ENCODE measurements around the gene SP1. TPM values are rescaled to one million over a fixed set of nuclear protein-coding genes. Genes with fewer than 3 reads are reported as not detected.
"Not testable (repeated sequence)": the region's sequence is repeated elsewhere in the genome, so short reads cannot be mapped to it uniquely, and the experiment has no call there.

The SP1 gene
- total RNA-seq, 4 donors from 2014 or later, result 58.2 to 78.4 (median 62.0) TPM

DNA sequence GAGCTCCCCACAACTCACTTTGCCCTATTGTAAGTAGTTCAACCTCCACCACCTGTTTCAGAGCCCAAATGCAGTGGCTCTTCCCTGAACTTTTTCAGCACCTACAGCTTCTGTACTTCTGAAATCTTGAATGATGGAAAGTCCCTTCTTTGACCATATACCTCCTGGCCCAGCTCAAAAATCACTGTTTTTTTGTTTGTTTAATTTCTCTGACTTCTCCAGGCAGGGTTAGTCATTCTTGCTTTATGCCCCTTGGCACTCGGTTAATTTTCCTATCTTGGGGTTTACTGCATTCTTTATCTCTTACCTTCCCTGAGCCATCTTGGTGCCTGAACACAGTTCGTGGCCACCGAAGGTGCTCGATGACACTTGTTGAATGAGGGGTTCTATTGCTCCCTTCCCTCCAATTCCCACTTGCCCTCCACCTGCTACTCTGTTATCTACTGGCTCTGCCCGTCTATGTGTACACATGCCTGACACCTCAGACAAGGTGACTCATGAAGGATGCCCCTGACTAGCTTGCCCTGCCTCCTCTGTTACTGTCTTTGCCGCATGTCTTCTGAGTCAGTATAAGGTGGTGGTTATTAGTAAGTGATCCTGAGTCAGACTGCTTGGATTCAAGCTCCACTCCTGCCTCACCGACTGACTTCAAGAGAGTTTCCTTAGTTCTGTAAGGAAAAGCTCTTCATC lies 48.1 kb downstream of the SP1 start:
- intact Hi-C loops (cut with DNase I), result no loop called here
- H3K27me3 ChIP-seq, result no peaks in the 10 kb centered on the region
- no peak for DNase-seq
- H3K27ac ChIP-seq, result no peak overlapping the region
- TF ChIP-seq, protein P1, sequence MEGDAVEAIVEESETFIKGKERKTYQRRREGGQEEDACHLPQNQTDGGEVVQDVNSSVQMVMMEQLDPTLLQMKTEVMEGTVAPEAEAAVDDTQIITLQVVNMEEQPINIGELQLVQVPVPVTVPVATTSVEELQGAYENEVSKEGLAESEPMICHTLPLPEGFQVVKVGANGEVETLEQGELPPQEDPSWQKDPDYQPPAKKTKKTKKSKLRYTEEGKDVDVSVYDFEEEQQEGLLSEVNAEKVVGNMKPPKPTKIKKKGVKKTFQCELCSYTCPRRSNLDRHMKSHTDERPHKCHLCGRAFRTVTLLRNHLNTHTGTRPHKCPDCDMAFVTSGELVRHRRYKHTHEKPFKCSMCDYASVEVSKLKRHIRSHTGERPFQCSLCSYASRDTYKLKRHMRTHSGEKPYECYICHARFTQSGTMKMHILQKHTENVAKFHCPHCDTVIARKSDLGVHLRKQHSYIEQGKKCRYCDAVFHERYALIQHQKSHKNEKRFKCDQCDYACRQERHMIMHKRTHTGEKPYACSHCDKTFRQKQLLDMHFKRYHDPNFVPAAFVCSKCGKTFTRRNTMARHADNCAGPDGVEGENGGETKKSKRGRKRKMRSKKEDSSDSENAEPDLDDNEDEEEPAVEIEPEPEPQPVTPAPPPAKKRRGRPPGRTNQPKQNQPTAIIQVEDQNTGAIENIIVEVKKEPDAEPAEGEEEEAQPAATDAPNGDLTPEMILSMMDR (IDR thresholded peaks at IDR 0.05), result no peak
- TF ChIP-seq POLR2A (IDR thresholded peaks at IDR 0.05), result no peak
- no peak overlapping the region for H3K4me3 ChIP-seq
- H3K36me3 ChIP-seq, result no peaks in the 10 kb centered on the region
- peaks cover 0 to 12% (median 0%) of the 10 kb centered on the region in 3 donors for H3K4me1 ChIP-seq
- no peaks in the 10 kb centered on the region for H3K9me3 ChIP-seq
- WGBS, 2 donors, result 52 to 54% methylated on average over 7 of the region's 7 CpGs

DNA sequence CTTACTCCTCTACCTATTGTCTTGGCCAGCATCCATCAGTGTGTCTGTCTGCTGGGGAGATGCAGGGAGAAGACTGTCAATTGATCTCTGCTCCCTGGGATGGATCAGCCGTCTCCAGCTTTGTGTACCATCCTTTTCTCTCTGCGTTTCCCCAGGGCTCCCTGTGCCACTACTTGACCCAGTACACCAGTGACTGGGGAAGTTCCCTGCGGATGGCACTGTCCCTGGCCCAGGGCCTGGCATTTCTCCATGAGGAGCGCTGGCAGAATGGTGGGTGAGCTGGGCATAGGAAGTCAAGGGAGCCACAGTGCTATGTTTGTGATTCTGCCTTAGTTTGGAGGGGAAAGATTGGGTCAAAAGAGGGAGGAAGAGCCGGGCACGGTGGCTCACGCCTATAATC lies 48.8 kb downstream of the SP1 start:
- intact Hi-C loops (cut with DNase I), result no loop called here
- H3K9me3 ChIP-seq, result no peaks in the 10 kb centered on the region
- H3K36me3 ChIP-seq, result no peaks in the 10 kb centered on the region
- no peaks in the 10 kb centered on the region for H3K27me3 ChIP-seq
- no peak for TF ChIP-seq POLR2A (IDR thresholded peaks at IDR 0.05)
- TF ChIP-seq, protein P1 (IDR thresholded peaks at IDR 0.05), result no peak
- WGBS, 2 donors, result 75 to 87% methylated on average over 5 to 6 of the region's 7 CpGs
- no peak for DNase-seq
- H3K4me1 ChIP-seq, result peaks cover 0 to 12% (median 0%) of the 10 kb centered on the region in 3 donors
- no peak overlapping the region for H3K4me3 ChIP-seq
- no peak overlapping the region for H3K27ac ChIP-seq

DNA sequence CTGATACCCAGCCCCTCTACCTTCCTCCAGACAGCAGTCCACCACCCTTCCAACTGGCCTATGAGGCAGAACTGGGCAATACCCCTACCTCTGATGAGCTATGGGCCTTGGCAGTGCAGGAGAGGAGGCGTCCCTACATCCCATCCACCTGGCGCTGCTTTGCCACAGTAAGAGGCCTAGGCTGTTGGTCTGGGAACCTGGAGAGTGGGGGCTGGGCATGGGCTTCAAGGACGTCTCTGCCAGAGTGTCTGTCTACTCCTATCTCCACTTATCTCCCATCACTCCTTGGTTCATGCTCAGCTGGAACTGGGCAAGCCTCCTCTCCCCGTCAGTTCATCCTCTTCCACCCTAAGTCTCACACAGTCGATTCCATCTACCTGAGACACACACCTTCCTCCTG lies 50.1 kb downstream of the SP1 start:
- H3K9me3 ChIP-seq, result no peaks in the 10 kb centered on the region
- TF ChIP-seq, protein P1 (IDR thresholded peaks at IDR 0.05), result no peak
- no peak for TF ChIP-seq POLR2A (IDR thresholded peaks at IDR 0.05)
- H3K4me1 ChIP-seq, result peaks cover 0 to 12% (median 0%) of the 10 kb centered on the region in 3 donors
- H3K27me3 ChIP-seq, result no peaks in the 10 kb centered on the region
- no peak overlapping the region for H3K4me3 ChIP-seq
- H3K36me3 ChIP-seq, result no peaks in the 10 kb centered on the region
- intact Hi-C loops (cut with DNase I), result no loop called here
- no peak overlapping the region for H3K27ac ChIP-seq
- 90 to 94% methylated on average over 3 to 5 of the region's 5 CpGs for WGBS, 2 donors
- no peak for DNase-seq

DNA sequence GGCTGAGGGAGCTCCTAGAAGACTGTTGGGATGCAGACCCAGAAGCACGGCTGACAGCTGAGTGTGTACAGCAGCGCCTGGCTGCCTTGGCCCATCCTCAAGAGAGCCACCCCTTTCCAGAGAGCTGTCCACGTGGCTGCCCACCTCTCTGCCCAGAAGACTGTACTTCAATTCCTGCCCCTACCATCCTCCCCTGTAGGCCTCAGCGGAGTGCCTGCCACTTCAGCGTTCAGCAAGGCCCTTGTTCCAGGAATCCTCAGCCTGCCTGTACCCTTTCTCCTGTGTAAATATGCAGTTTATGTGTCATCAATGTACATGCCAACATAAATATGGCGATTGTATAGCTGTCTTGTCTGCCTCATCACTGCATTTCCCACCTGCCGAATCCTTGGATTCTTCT lies 51.2 kb downstream of the SP1 start:
- no peak for DNase-seq
- intact Hi-C loops (cut with DNase I), result no loop called here
- H3K36me3 ChIP-seq, result no peaks in the 10 kb centered on the region
- WGBS, 2 donors, result 52 to 70% methylated on average over 4 to 5 of the region's 7 CpGs
- no peak for TF ChIP-seq POLR2A (IDR thresholded peaks at IDR 0.05)
- TF ChIP-seq, protein P1 (IDR thresholded peaks at IDR 0.05), result no peak
- peaks cover 0 to 12% (median 0%) of the 10 kb centered on the region in 3 donors for H3K4me1 ChIP-seq
- H3K9me3 ChIP-seq, result no peaks in the 10 kb centered on the region
- H3K27me3 ChIP-seq, result no peaks in the 10 kb centered on the region
- H3K27ac ChIP-seq, result no peak overlapping the region
- no peak overlapping the region for H3K4me3 ChIP-seq

DNA sequence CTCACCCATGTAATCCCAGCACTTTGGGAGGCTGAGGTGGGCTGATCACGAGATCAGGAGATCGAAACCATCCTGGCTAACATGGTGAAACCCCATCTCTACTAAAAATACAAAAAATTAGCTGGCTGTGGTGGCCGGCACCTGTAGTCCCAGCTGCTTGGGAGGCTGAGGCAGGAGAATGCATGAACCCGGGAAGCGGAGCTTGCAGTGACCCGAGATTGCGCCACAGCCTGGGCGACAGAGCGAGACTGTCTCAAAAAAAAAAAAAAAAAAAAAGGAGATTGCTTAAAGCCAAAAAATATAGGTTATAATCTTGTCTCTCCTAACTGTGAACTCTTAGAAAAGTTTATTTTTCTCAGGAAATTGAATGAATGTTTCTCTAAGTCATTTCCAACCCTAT lies 55.4 kb downstream of the SP1 start:
- H3K36me3 ChIP-seq; H3K4me1 ChIP-seq; H3K27me3 ChIP-seq; H3K4me3 ChIP-seq; DNase-seq; H3K27ac ChIP-seq; H3K9me3 ChIP-seq; intact Hi-C loops (cut with DNase I): not testable (repeated sequence)
- WGBS, 2 donors, result 87 to 90% methylated on average over 8 to 9 of the region's 9 CpGs

DNA sequence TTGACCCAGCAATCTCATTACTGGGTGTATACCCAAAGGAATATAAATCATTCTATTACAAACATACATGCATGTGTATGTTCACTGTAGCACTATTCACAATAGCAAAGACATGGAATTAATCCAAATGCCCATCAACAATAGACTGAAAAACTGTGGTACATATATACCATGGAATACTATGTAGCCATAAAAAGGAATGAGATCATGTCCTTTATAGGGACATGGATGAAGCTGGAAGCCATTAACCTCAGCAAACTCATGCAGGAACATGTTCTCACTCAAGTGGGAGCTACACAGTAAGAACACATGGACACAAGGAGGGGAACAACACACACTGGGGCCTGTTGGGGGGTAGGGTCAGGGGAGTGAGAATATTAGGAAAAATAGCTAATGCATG lies 59.6 kb downstream of the SP1 start:
- Histone ChIP-seq H3K4me1 (peaks cover 12 to 36% (median 15%) of the 10 kb centered on the region in 3 donors), H3K36me3 (peaks cover 0 to 14% (median 0%) of the 10 kb centered on the region in 3 donors)
- H3K27ac ChIP-seq; H3K9me3 ChIP-seq; H3K27me3 ChIP-seq; H3K4me3 ChIP-seq; intact Hi-C loops (cut with DNase I); DNase-seq: not testable (repeated sequence)

Measured in esophagus squamous epithelium (tissue), 5 donors.